PC-9 (cell line): Measurements from ENCODE around the gene LEMD3. TPM values are rescaled to one million over a fixed set of nuclear protein-coding genes. Genes with fewer than 3 reads are reported as not detected.

Experiments
- BruUV-seq: library from RNA; stranded (reverse); fragments of 400-500 nt; replicated peaks from 2 replicates; lab custom pipeline; 2021; lab: Mats Ljungman, UMichigan
- CTCF ChIA-PET: fragments of 300-600 bp; sonication (Branson Sonifier 250); formaldehyde crosslinking; loops from one replicate; lab custom pipeline; 2022; ENCODE audit warnings: antibody characterized with exemption; lab: Charles Lee
- POLR2A ChIA-PET: fragments of 300-600 bp; sonication (Branson Sonifier 250); formaldehyde crosslinking; loops from one replicate; lab custom pipeline; 2022; ENCODE audit warnings: antibody characterized with exemption; ENCODE audit not compliant: unreplicated experiment; lab: Charles Lee
- DNase-seq, 2 experiments: peaks; one replicate each; pipeline versions ENCODE4 v3.0.0 to v3.0.0-alpha.2; 2015 to 2022; ENCODE audit warnings: mixed read lengths in 1 of 2
- H2AFZ ChIP-seq: fragments of 200-600 bp; sonication (generic); 2 replicates; pipeline ENCODE4 v1.8.1; 2017; ENCODE audit warnings: antibody characterized with exemption
- H3F3A ChIP-seq: fragments of 200-600 bp; sonication (generic); 2 replicates; pipeline ENCODE4 v1.8.1; 2017; ENCODE audit warnings: antibody characterized with exemption, mild to moderate bottlenecking, low read depth; ENCODE audit not compliant: insufficient read depth
- H3K27ac ChIP-seq: fragments of 200-600 bp; sonication (generic); 2 replicates; pipeline ENCODE4 v1.6.1; 2016; ENCODE audit warnings: mixed run types
- H3K27me3 ChIP-seq: fragments of 200-600 bp; sonication (generic); 2 replicates; pipeline ENCODE4 v1.6.1; 2016; ENCODE audit warnings: low read depth, mixed run types; ENCODE audit not compliant: insufficient read depth
- H3K36me3 ChIP-seq: fragments of 200-600 bp; sonication (generic); 2 replicates; pipeline ENCODE4 v1.6.1; 2016; ENCODE audit warnings: low read depth, mixed run types
- H3K4me1 ChIP-seq: fragments of 200-600 bp; sonication (generic); replicated peaks from 2 replicates; pipeline ENCODE4 v1.6.1; 2016; ENCODE audit warnings: mixed run types; ENCODE audit not compliant: insufficient read depth
- H3K4me2 ChIP-seq: fragments of 200-600 bp; sonication (generic); 2 replicates; pipeline ENCODE4 v1.6.1; 2017; ENCODE audit warnings: mixed run types
- H3K4me3 ChIP-seq: fragments of 200-600 bp; sonication (generic); 2 replicates; pipeline ENCODE4 v1.6.1; 2016; ENCODE audit warnings: mixed run types
- H3K79me2 ChIP-seq: fragments of 200-600 bp; sonication (generic); 2 replicates; pipeline ENCODE4 v1.6.1; 2017; ENCODE audit warnings: low read depth, mixed run types
- H3K9me2 ChIP-seq: fragments of 200-600 bp; sonication (generic); 2 replicates; pipeline ENCODE4 v1.8.1; 2017; ENCODE audit warnings: mild to moderate bottlenecking; ENCODE audit not compliant: insufficient read depth
- H3K9me3 ChIP-seq: fragments of 200-600 bp; sonication (generic); 2 replicates; pipeline ENCODE4 v1.8.1; 2016; ENCODE audit warnings: low read depth; ENCODE audit not compliant: insufficient read depth
- H4K20me1 ChIP-seq: fragments of 200-600 bp; sonication (generic); 2 replicates; pipeline ENCODE4 v1.8.1; 2017; ENCODE audit not compliant: insufficient read depth
- EZH2 ChIP-seq: fragments of 200-600 bp; sonication (generic); IDR thresholded peaks from 2 replicates; pipeline ENCODE4 v1.8.0; 2017; ENCODE audit warnings: antibody characterized with exemption, low read depth
- intact Hi-C: fragments of 100-400 bp; cut with micrococcal nuclease; formaldehyde crosslinking; loops from one replicate; pipeline ENCODE4 v1.10.0; 2022; ENCODE audit not compliant: unreplicated experiment
- total RNA-seq: library from RNA; stranded (reverse); gene quantifications from 2 replicates; pipeline ENCODE4 v1.2.3, GENCODE V29; 2021
- TF ChIP-seq, protein P1 (sequence below): fragments of 200-600 bp; sonication (generic); conservative IDR thresholded peaks from 2 replicates; pipeline ENCODE4 v1.6.1; 2017; ENCODE audit warnings: mixed run types, antibody characterized with exemption, mild to moderate bottlenecking, moderate library complexity

The LEMD3 gene
- total RNA-seq, 1 experiment from 2014 or later: 24.4 TPM

GRCh38 chr12:65162609-65163008 is 6.8 kb upstream of the LEMD3 start:
- no peaks in the 10 kb centered on the region for H3K9me2 ChIP-seq
- TF ChIP-seq, protein P1, sequence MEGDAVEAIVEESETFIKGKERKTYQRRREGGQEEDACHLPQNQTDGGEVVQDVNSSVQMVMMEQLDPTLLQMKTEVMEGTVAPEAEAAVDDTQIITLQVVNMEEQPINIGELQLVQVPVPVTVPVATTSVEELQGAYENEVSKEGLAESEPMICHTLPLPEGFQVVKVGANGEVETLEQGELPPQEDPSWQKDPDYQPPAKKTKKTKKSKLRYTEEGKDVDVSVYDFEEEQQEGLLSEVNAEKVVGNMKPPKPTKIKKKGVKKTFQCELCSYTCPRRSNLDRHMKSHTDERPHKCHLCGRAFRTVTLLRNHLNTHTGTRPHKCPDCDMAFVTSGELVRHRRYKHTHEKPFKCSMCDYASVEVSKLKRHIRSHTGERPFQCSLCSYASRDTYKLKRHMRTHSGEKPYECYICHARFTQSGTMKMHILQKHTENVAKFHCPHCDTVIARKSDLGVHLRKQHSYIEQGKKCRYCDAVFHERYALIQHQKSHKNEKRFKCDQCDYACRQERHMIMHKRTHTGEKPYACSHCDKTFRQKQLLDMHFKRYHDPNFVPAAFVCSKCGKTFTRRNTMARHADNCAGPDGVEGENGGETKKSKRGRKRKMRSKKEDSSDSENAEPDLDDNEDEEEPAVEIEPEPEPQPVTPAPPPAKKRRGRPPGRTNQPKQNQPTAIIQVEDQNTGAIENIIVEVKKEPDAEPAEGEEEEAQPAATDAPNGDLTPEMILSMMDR: no peak
- TF ChIP-seq EZH2: no peak
- no peaks in the 10 kb centered on the region for H3K4me1 ChIP-seq
- ChIA-PET CTCF (no interaction called here), POLR2A (no interaction called here)
- H3K4me2 ChIP-seq: no peak overlapping the region
- H3K79me2 ChIP-seq: no peaks in the 10 kb centered on the region
- no peaks in the 10 kb centered on the region for H3K27me3 ChIP-seq
- H4K20me1 ChIP-seq: no peaks in the 10 kb centered on the region
- no peaks in the 10 kb centered on the region for H3F3A ChIP-seq
- H3K27ac ChIP-seq: no peak overlapping the region
- no TSS peak for BruUV-seq
- H2AFZ ChIP-seq: no peak overlapping the region
- H3K9me3 ChIP-seq: no peaks in the 10 kb centered on the region
- no peak for DNase-seq
- intact Hi-C loops: no loop called here
- no peaks in the 10 kb centered on the region for H3K36me3 ChIP-seq
- no peak overlapping the region for H3K4me3 ChIP-seq

DNA sequence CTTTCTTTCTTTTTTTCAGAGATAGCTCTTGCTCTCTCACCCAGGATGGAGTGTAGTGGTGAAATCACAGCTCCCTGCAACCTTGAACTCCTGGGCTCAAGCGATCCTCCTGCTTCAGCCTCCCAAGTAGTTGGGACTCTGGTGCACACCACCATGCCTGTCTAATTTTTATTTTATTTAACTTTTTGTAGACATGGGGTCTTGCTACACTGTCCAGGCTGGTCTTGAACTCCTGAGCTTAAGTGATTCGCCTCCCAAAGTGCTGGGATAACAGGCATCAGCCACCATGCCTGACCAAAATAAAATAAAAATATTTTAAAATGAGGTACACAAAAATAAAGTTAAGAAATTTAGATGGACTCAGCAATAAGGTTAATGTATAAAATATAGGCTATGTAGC is 5.1 kb upstream of the LEMD3 start:
- Histone ChIP-seq H3K36me3 (no peaks in the 10 kb centered on the region), H3K9me2 (no peaks in the 10 kb centered on the region), H3K4me3 (no peak overlapping the region), H3K27me3 (no peaks in the 10 kb centered on the region), H3K27ac (no peak overlapping the region), H3F3A (no peaks in the 10 kb centered on the region), H4K20me1 (no peaks in the 10 kb centered on the region), H3K4me2 (no peak overlapping the region), H3K9me3 (no peaks in the 10 kb centered on the region), H3K79me2 (no peaks in the 10 kb centered on the region), H2AFZ (no peak overlapping the region), H3K4me1 (peaks cover 9% of the 10 kb centered on the region; the same call in 1 of the 2 replicates)
- intact Hi-C loops: no loop called here
- no peak for DNase-seq
- BruUV-seq: no TSS peak
- TF ChIP-seq, protein P1: no peak
- TF ChIP-seq EZH2: no peak
- CTCF ChIA-PET: no interaction called here
- POLR2A ChIA-PET: no interaction called here

GRCh38 chr12:65164774-65165173 is 4.6 kb upstream of the LEMD3 start:
- Histone ChIP-seq H3K4me3 (no peak overlapping the region), H4K20me1 (no peaks in the 10 kb centered on the region), H3K9me2 (no peaks in the 10 kb centered on the region), H3K4me2 (no peak overlapping the region), H3K27me3 (no peaks in the 10 kb centered on the region), H3K9me3 (no peaks in the 10 kb centered on the region), H2AFZ (no peak overlapping the region), H3K36me3 (no peaks in the 10 kb centered on the region), H3K79me2 (peaks cover 3% of the 10 kb centered on the region), H3K27ac (no peak overlapping the region), H3F3A (no peaks in the 10 kb centered on the region), H3K4me1 (peaks cover 9% of the 10 kb centered on the region; the same call in 1 of the 2 replicates)
- POLR2A ChIA-PET: no interaction called here
- no peak for DNase-seq
- BruUV-seq: no TSS peak
- TF ChIP-seq, protein P1: no peak
- TF ChIP-seq EZH2: no peak
- intact Hi-C loops: no loop called here
- CTCF ChIA-PET: no interaction called here
